HFF-Myc (cell line): Measurements from ENCODE around the gene HADHA.

ENCODE experiments used
- DNase-seq: peaks from one replicate; pipeline ENCODE4 v3.0.0-alpha.2; 2011; ENCODE audit warnings: low read depth; ENCODE audit errors: extremely low read depth
- H3K4me3 ChIP-seq: replicated peaks from 2 replicates; pipeline ENCODE4 v1.5.1; 2011; ENCODE audit warnings: low read depth, mild to moderate bottlenecking, control low read depth, low read length
- CTCF ChIP-seq: IDR thresholded peaks from 2 replicates; pipeline ENCODE4 v1.5.1; 2012; ENCODE audit warnings: mild to moderate bottlenecking, low read depth, low read length, control low read depth; ENCODE audit errors: missing control alignments

The HADHA gene

DNA sequence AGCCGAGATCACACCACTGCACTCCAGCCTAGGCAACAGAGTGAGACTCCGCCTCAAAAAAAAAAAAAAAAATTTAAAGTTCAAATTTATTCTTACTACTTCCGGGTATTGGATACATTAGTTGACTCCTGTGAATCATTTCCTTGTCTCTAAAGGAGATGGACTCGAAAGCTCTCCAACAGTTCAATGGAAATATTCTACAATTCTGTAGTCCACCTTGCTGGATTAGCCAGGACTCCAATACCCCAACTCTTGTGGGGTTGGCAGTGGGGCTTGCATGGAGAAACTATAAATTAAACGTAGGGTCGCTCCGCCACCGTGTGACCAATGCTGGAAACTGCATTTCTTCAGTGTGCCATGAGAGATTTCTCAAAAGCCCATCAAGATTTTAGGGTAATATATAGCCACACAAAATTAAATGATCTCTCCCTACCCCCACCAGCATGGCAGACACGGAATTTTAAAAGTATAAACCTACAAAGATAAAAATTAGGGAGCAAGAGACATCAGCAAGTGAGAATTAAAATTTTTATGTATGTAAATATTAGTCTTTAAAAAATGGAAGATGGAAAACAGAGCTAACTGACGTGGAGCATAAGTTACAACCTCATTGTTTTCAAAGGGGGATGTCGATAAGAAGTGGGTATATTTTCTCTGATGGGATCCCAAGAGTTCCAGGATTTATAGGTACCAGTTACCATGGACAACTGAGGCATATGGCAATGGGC lies 99.3 kb downstream of the HADHA start:
- peak; percentile 75 for TF ChIP-seq CTCF
- peak; percentile 27 for DNase-seq
- no peak overlapping the region for H3K4me3 ChIP-seq

DNA sequence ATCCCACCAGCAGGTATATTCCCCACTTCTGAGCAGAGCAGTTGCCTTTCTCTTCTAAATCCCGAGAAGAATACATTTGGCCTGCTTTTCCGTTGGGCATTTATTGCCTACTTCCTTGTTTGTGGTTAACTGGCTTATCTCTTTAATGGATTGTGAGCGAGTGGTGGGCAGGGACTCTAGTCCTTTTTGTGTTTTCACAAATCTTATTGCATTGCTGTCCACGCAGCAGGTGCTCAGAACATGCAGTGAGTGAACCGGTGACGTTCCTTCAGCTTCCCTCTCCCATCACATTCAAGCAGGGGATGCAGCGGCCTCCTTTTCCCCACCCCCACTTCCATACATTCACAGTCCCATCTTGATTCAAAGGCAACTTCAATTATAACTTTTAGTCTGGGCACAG lies 100.4 kb downstream of the HADHA start:
- no peak overlapping the region for H3K4me3 ChIP-seq
- DNase-seq, result no peak
- TF ChIP-seq CTCF, result no peak

DNA sequence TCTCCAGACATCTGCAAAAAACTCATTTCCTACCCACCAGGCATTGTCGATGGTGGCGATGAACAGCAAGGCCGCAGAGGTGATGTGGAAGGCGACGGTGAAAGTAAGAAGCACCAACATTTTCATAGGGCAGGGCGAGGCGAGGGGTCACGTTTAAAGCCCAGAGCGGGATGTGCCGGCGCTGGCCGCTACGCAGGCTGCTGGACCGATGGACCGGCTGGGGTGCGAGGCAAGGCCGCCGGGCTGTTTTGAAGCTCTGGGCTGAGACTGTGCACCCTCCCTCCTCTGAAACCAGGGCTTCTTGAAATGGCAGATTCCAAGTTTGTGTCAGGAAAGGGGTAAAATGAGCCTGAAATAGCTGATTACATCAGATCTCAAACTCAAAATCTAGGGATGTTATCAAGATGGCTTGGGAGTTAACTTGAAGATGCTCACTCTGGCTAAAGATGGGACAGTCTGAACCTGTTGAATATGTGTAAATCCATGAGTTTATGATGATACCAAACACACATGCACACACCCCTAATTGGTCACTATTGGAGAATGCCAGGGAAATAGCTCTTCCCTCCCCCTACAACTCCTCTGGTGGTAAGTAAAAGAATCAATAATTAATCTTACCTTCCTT lies 103.2 kb downstream of the HADHA start:
- DNase-seq, result no peak
- TF ChIP-seq CTCF, result no peak

More for the DNA sequence above, 103.2 kb downstream of the HADHA start:
- H3K4me3 ChIP-seq, result no peak overlapping the region
